D721Med (cell line): ENCODE data around the gene BCAR3.

Source experiments
- DNase-seq: peaks from one replicate; pipeline ENCODE4 v3.0.0; 2011; ENCODE audit warnings: low spot score; ENCODE audit not compliant: insufficient read length
- FAIRE-seq: peaks from 2 replicates; lab custom pipeline; 2011; peaks lifted over from hg19 to GRCh38; lab: Jason Lieb, UNC
- CTCF ChIP-seq: IDR thresholded peaks from 2 replicates; pipeline ENCODE4 v1.5.1; 2012; ENCODE audit warnings: mild to moderate bottlenecking, control low read depth; ENCODE audit not compliant: insufficient read depth; ENCODE audit errors: missing control alignments

Gene BCAR3

GRCh38 chr1:93707956-93708355, 26.3 kb upstream of the BCAR3 start:
- DNase-seq, result no peak
- TF ChIP-seq CTCF, result no peak
- FAIRE-seq, result no peak

- DNase-seq, result no peak
- no peak for FAIRE-seq
- no peak for TF ChIP-seq CTCF
Observed at GRCh38 chr1:93705892-93706500, 24.4 kb upstream of the BCAR3 start.

DNA sequence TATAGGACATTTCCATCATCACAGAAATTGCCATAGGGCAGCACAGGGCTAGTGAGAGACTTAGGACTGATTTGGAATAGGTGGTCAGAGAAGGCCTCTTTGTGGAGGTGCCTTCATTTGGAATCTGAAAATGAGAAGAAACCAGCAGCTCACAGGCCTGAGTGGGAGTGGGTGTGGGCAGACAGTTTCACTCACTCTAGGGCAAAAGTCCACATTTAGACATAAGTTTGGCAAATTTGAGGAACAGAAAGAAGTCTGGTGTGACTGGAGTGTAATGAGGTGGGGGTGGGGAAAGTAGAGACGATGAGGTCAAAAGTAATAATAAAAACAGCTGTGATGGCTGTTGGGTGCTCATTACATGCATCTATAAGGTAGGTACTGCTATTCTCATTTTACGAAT, 22.4 kb upstream of the BCAR3 start:
- no peak for FAIRE-seq
- no peak for DNase-seq
- TF ChIP-seq CTCF, result no peak

GRCh38 chr1:93703643-93704042, 22.0 kb upstream of the BCAR3 start:
- FAIRE-seq (no peak), DNase-seq (no peak)
- no peak for TF ChIP-seq CTCF

DNA sequence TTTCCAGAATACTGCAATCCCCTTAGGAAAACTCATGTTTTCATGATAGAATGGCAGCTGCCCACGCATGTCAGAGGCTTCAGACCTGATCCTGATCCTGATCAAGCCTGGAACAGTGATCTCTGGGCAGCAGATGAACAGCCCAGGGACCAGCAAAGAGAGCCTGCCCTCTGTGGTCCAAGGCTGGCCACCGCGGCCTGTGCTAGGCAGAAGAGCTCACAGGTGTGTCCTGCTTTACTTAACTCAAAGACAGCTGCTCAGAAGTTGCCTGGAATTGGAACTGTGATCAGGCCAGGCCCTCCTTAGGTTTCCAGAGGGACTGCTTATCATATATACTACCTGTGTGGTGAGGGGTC, 21.2 kb upstream of the BCAR3 start:
- DNase-seq, result no peak
- no peak for FAIRE-seq
- no peak for TF ChIP-seq CTCF

GRCh38 chr1:93702111-93702827, 20.6 kb upstream of the BCAR3 start:
- no peak for TF ChIP-seq CTCF
- FAIRE-seq, result no peak
- no peak for DNase-seq

GRCh38 chr1:93701629-93702028, 20.0 kb upstream of the BCAR3 start:
- no peak for TF ChIP-seq CTCF
- FAIRE-seq, result no peak
- DNase-seq, result no peak
